HUDEP-2 (cell line): ENCODE data around the gene KIF14.

Experiments used
- DNase-seq, 76 experiments: peaks; one replicate each; lab custom pipeline; 2025; ENCODE audit not compliant: unreplicated experiment in 76 of 76; lab: John Stamatoyannopoulos, UW

KIF14 gene, protein sequence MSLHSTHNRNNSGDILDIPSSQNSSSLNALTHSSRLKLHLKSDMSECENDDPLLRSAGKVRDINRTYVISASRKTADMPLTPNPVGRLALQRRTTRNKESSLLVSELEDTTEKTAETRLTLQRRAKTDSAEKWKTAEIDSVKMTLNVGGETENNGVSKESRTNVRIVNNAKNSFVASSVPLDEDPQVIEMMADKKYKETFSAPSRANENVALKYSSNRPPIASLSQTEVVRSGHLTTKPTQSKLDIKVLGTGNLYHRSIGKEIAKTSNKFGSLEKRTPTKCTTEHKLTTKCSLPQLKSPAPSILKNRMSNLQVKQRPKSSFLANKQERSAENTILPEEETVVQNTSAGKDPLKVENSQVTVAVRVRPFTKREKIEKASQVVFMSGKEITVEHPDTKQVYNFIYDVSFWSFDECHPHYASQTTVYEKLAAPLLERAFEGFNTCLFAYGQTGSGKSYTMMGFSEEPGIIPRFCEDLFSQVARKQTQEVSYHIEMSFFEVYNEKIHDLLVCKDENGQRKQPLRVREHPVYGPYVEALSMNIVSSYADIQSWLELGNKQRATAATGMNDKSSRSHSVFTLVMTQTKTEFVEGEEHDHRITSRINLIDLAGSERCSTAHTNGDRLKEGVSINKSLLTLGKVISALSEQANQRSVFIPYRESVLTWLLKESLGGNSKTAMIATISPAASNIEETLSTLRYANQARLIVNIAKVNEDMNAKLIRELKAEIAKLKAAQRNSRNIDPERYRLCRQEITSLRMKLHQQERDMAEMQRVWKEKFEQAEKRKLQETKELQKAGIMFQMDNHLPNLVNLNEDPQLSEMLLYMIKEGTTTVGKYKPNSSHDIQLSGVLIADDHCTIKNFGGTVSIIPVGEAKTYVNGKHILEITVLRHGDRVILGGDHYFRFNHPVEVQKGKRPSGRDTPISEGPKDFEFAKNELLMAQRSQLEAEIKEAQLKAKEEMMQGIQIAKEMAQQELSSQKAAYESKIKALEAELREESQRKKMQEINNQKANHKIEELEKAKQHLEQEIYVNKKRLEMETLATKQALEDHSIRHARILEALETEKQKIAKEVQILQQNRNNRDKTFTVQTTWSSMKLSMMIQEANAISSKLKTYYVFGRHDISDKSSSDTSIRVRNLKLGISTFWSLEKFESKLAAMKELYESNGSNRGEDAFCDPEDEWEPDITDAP (N-terminal part only)

DNA sequence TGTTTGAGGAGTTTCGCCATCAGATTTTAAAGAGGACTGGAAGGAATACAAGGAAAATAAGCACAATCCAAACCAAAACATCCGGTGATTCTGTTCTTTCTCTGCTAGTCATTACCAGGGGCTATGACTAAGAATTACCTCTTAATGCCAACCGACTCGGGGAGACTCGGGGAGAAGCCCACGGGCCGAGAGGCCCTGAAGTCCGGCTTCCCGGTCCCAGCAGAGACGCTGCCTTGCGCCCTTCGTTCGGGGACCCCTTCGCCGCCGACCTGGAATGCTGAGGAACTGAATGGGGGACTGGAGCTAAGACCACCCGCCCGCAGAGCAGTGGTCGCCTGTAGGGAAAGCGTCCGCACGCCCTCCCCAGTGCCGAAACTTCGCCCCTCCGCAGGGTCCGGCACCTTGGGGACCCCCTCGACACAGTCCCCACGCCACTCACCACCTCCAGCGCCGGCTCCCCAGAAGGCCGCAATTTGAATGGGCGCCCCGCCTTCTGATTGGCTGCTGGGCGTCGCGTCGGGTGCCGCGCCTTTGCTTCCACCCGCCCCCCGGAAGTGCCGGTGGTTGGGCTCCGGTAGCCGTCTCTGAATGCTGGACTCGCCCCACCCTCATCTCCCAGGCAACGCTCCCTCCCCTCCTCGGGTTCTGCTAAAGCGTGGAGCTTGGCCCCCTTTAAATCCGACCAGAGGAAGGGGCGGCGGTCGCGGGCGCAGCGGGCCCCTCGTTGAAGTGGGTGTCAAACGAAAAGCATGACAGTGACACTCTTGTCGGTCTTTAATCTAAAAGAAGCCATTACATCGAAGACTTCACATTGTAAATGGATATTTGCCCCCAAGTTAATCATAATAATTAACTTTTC lies at the start of gene KIF14:
TSS of gene KIF14 (minus strand) at position 479 of the 859 bp plus-strand sequence. CDS start 2,028 bp downstream, outside the sequence.
- peak in 74 of 76 experiments; percentile 29 to 93 (median 86) for DNase-seq

DNA sequence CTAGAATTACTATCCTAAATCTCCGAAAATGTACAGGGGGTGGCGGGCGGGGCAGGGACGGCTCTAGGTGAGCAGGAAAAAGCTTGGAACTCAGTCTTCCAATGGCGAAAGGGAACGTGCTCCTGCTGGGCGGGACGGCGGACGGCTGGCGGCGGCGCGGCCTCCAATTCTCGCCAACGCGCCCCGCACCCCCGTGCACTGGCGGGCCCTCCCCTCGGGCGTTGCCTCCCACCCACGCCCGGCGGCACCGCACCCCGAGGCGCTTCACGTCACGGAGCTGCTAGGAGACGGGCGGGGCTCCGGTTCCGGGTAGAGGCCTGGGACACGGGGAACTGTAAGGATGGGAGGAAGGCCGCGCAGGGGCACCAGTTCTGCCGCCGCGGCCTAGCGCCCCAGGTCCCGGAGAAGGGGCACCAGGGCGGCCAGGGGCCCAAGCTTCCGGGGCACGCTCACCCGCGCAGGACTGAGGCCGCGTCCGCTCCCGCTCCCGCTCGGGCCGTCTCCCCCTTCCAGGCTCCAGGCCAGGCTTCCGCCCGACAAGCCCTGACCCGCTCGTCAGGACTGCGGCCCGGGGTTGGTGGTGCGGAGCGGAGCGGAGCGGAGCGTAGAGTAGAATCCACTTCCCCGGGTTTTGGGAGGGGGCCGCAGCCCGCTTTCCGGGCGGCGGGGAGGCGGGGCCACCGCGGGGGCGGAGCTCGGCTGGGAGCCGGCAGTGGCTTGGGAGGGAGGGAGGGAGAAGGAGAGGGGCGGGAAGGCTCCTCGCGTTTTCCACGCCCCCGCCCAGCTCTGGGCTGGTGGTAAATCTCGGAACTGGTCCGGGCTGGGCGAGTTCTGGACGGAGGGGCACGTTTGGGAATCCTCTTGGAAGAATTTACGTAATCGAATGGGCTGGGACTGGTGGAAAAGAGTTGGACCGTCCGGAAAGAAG lies 49.0 kb upstream of the KIF14 start, which contains the start of gene DDX59:
TSS of gene DDX59 (minus strand) at position 594 of the 928 bp plus-strand sequence. CDS start 3,167 bp downstream, outside the sequence.
- DNase-seq: peak; percentile 19 to 94 (median 87)

DNA sequence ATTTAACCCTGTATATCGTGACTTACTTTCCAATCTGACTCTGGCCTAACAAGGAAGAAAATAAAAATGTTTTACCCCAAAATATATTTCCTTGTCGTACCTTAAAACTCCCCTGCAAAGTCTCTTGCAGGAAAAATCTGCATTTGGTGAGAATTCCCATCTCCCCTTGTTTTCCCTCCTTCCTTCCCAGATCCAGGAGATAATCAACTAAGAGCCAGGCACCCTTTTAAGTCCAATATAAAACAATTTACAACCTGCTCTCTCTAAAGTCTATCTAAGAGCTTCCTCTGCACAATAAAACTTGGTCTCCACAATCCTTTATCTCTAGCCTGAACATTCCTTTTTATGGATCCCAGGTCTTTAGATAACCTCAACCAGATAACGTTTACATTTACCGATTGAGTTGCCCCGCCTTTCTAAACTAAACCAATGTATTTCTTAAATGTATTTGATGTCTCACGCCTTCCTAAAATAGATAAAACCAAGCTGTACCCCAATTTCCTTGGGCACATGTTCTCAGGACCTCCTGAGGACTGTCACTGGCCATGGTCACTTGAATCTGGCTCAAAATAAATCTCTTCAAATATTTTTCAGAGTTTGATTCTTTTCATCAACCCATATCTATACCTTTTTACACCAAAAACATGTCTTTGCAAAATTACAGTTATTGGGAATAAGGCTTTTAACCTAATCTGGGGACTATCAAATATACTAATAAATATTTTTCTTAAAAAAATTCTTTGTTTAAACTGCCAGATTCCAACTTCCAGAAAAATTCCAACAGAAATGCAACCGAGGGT lies 48.2 kb upstream of the KIF14 start:
- DNase-seq: no peak

DNA sequence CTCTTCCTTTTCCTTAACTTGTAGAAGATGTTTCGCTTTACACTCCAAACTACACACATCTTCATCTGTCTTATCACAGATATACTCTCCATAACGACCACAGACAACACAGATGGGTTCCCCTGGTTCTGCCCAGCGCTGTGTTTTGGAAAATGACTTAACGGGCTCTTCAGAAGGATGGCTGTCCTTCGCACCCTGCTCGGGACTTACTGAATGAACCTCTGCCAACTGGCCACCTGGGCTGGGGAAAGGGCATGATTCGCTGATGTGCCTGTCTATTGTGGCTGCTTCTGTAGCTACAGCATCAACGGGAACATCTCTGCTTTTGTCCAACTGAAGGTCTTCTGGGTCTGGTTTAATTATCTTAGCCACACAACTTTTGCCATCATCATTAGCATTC lies 45.8 kb upstream of the KIF14 start:
- DNase-seq: no peak

DNA sequence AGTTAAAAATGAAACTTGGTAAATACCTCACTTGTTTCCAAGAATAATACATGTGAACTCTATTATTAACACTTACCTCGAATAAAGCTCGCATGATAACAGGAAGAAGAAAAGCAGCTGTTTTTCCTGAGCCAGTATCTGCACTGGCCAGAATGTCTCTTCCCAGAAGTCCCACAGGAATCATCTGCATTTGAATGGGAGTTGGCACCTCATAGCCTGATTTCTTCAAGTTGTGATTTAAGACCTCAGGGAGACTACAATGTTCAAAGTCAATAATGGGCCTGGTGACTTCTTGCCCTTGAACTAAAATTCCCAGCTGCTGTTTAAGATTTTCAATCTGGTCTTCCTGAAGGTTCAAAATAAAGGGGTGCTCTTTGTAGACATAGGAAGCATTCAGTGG lies 45.3 kb upstream of the KIF14 start:
- no peak for DNase-seq

DNA sequence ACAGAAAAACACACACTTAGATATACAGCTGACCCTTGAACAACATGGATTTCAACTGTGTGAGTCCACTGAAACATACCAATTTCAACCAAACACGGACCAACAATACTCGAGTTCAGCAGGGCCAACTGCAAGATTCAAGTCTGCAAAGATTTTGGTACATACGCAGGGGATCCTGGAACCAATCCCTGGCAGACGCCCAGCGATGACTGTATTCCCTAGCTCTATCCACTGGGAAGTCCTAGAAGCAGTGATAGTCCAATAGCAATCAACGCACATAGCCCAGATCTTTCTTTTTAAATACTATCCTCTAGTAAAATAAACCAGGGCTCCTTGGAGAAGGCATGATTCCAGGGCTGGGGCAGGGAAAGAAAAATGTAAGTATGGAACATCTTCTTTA lies 40.2 kb upstream of the KIF14 start:
- no peak for DNase-seq

DNA sequence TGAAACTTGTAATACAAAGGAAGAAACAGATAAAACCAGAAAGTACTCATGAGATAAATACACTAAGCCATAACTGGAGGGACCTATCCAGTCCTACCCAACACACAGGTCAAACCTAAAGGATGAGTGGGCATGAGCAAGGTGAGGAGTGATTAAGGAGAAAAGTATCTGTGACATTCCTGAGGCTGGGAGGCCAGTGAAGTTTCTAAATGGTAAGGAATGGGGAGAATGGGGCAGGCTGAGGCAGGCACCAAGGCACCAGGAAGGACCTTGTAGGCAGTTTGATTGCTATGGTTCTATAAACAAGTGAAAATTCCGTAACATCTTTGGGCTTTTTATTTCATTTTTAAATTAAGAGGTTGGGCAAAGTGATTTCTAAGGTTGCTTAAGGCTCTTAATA lies 38.7 kb upstream of the KIF14 start:
- no peak for DNase-seq

DNA sequence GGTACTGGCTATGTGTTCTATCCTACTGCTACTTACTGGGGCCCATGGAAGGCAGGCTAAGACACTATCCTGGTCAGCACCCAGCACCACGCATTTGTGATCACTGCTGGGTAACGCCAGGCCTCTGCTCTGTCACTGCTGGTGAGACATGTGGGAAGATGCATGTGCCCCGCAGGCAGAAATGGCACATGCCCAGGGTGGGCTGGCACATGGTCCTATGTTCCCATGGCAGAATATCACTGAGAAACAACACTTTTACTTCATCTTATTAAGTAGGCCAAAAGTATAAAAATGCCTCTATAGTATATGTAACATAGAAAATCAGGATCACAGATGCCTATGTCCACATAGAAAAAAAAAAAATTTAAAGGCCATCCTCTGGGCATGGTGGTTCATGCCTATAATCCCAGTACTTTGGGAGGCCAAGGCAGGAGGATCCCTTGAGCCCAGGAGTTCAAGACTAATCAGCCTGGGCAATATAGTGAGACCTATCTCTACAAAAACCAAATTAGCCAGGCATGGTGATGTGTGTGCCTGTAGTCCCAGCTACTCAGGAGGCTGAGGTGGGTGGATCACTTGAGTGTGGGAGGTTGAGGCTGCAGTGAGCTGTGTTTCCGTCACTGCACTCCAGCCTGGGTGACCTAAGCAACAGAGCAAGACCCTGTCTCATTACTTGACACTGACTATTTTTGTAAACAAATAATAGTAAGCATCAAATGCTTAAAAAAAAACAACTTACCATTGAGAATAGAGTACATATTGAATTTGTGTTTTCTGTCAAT lies 37.7 kb upstream of the KIF14 start:
- DNase-seq: no peak

DNA sequence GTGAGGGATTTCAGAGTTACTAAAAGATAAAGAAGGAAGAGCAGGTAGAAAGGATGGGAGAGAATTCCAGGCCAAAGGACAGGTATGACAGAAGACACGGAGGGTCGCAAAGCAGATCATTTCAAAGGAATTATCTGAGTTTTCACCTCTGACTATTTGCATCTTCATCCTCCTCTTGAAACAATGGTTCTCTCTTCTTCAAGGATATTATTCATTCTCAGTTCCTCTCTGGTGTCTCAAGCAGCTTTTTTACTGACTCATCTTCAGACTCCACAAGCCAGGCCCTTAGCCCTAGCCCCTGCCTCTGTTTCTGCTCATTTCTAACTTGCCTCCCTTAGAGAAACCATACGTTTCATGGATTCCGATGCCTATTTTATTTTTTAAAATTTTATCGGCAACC lies 34.1 kb upstream of the KIF14 start:
- no peak for DNase-seq

DNA sequence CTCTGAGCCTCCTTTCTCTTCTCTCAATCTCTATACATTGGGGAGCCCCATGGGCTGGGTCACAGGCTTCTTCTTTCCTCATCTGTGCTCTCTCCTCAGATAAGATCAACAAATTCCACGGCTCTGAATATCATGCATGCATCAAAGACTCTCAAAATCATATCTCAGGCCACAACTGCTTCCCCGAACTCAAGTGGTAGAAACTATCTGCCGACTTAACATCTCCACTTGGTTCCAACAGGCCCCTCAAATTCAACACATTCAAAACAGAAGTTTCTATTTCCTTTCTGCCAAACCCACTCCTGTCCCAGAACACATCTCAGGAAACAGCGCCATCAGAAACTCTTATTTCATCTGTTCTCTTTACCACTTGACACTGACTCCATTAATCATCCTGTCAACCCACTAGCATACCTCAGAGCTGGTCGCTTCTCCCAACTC lies 32.5 kb upstream of the KIF14 start:
- no peak for DNase-seq

DNA sequence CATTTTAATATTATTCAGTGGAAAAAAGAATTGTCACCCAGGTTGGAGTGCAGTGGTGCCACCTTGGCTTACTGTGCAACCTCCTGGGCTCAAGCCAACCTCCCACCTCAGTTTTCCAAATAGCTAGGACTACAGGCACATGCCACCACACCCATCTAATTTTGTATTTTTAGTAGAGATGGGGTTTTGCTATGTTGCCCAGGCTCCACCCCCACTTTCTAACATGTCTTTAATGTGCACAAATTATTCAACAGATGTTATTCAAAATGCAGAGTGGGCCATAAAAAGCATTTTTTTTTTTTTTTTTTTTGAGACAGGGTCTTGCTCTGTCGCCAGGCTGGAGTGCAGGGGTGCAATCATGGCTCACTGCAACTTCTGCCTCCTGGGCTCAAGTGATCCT lies 31.8 kb upstream of the KIF14 start:
- no peak for DNase-seq

DNA sequence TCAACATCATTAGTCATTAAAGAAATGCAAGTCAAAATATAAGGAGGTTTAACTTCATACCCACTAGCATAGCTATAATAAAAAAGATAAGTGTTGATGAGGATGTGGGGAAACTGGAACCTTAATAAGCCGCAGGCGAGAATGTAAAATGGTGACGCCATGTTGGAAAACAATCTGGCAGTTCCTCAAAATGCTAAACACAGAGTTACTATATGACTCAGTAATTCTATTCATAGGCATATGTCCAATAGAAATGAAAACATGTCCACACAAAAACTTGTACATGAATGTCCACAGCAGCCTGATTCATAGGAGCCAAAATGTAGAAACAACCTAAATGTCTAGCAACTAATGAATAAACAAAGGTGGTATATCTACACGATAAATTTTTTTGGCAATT lies 26.0 kb upstream of the KIF14 start:
- no peak for DNase-seq

DNA sequence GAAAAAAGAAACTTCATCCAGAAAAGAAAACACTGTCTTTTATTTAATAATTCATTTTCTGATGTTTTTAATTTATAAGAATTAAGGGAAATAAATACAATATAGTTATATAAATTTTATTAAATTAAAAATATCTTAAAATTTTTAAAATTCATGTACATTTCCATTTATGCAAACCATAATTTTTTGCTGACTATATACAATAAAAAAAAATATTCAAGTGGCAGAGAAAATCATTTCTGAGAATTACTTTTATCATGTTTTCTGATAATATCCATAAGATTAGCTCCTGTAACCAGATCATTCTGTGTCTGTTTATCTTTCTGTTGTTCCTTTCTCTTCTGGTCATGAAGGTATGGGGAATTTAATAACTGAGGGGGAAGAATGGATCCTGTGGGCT lies 23.5 kb upstream of the KIF14 start:
- no peak for DNase-seq

DNA sequence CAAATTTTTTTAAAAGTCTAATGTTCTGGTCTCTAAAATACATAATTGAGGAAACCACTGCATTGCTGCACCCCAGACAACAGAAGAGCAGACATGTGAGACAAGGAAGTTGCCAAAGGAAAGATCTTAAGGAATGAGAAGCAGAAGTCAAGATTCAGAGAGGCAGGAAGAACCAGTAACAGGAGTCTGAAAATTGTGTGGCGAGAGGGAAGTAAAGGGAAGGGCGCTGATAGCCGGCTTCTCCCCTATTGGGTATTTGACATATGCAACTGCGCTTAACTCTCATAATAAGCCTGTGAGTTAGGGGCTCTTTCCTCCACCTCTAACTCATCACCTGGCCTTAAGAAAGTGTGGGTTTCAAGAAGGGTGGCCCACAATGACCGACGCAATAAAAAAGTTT lies 21.9 kb upstream of the KIF14 start:
- DNase-seq: no peak

DNA sequence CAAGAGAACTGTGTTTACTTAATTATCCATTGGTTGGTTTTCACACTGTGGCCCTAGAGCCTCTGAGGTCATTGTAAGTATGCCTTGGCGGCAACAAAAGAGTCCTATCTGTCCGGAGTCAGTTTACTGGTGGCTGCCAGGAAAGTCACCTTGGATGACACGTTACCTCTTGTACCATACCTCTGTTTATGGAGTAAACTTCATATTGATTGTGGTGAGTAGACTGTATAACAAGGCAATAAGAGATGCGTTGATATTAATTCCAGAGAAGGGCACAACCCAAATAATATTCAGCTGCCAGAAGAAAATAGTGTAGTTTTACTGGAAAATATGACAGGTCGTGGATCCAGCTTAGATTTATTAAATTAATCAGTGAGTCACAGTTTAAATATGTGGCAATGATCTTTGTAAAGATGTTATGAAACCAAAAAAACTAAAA lies 20.4 kb upstream of the KIF14 start:
- no peak for DNase-seq

DNA sequence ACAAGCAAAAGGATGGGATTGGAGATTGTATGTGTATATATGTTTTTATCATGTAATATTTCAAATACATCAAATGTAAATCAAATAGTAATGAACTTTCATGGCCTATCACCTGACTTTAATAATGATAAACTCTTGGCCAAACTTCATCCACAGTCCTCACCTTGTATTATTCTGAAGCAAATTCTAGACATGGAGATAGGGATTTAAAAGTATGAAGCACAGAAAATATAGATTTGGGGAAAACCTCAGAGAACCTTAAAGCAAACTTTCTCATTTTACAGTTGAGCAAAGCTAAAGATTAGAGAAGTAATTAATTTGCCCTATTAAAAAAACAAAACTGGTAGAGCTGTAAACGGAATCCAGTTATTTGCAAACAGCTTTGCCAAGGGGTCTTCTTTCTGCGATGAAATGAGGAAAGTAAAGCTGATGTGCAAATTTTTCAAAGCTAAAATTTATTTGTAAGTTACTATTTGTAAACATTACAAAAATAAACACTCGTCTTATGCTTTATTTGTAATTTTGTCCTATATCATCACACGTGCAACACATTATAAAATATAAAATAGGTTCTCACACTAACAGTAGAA lies 19.9 kb upstream of the KIF14 start:
- no peak for DNase-seq

DNA sequence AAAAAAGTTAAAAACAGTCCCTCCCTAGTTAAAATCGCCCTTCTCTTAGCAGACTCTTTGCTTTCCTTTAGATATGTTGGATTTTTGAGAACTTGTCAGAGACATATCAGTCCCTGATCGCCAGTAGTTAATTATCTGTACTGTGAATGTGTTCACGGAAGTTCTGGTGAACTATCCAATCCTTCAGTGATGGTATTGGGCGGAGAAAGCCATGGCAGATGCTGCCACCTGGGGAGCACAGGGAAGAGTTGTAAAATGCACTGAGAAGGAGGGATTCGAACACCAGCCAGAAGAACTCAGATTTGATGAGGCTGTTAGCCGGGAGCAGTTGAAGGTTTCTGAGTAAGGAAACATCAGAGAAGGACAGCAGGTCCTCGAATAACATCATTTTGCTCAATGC lies 17.5 kb upstream of the KIF14 start:
- DNase-seq: no peak
